Epidermal melanocyte (primary cell): ENCODE measurements around the gene MAP3K2.

Experiments used
- DNase-seq: peaks from one replicate; pipeline ENCODE4 v3.0.0; 2011; ENCODE audit warnings: low spot score; ENCODE audit not compliant: insufficient read length

Gene MAP3K2

DNA sequence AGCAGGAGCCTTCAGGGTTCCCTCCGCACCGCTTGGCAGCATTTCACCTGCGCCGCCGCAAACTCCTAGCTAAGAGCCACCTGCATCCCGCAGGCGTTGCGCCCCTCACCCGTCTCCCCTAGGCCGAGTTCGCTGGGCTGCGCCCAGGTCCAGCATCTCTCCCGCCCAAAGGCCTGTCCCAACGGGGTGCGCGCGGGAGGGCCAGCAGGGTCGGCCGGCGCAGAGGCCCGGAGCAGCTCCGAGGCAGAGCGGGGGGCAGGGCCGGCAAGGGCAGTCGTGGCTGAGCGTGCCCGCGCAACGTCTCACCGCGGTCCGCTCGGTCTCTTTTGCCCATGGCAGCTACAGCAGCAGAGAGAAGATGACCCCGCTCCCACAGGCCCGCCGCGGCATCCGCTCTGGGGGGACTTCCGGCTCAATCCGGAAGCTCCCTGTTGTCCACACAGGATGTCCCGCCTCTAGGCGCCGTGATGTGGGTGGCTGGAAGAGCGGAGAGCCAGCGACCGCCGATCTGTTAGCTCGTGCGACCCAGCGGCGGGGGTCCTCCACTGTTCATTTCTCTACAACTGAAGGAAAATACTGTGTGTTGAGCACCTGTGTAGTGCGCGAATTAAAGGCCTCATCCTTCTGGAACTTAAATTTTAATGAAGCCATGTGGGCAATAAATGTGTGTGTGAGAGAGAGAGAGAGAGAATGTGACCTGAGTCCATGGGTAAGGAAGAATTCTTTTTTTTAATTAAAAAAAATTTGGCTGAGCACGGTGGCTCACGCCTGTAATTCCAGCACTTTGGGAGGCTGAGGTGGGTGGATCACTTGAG lies 93.8 kb downstream of the MAP3K2 start, which contains the start of gene ERCC3:
ERCC3 (minus strand) TSS at position 397 of the 815 bp plus-strand sequence; CDS start at position 334, 63 bp downstream.
- peak; percentile 85 for DNase-seq

DNA sequence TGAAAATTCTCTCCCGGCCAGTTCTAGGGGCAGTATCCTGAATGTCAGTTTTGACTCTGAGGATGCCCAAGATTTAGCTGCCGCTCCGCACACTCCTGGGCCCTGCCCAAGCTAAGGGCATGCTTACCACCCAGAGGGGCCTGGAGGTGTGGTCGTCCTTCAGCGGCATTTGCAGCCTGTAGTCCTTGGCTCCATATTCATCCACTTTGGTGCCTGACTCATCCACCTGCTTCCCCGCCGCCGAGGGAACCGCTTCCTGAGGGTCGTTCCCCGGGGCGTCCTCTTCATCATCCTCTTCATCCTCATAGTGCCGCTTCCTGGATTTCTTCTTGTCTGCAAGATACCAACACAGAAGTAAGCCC lies 94.4 kb downstream of the MAP3K2 start:
- DNase-seq: no peak

DNA sequence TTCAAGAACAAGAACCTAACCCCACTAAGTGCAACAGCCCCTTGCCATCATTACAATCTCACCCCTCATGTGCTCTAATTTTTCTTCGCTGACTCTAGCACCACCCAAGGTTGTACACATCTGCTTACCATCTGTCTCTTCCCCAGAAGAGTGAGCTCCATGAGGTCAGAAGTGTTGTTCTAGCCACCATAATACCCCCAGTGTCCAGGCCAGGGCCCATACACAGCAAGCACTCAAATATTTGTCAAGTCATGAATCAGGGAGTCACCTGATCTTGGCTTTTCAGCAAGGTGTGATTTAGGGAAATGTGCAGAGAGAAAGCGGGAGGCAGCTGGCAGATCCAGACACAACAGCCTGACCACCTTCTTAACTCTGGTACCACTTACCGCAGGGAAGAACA lies 99.5 kb downstream of the MAP3K2 start:
- DNase-seq: no peak

- DNase-seq: no peak
Measured at GRCh38 chr2:127283275-127283674, 104.5 kb downstream of the MAP3K2 start.

GRCh38 chr2:127280693-127281092 lies 107.1 kb downstream of the MAP3K2 start:
- DNase-seq: no peak

DNA sequence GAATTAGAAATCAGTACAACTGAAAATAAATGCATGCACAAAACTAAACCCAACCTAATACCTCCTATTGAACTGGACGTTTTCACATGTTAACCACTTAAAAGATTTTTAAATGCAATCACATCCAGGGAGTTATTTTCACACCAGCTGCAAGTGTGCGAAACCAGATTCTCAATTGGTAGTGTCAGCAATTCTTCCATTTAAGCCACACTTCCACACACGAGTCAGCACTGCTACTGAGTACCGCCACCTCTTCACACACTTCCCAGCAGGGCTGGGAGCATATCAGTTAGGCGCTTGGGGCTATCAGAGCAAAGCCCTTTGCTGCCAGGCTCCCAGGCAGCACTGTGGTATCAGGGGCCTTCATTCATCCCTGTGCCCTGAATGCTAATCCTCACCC lies 108.0 kb downstream of the MAP3K2 start:
- no peak for DNase-seq

GRCh38 chr2:127278959-127279358 lies 108.8 kb downstream of the MAP3K2 start:
- no peak for DNase-seq

- no peak for DNase-seq
Measured at GRCh38 chr2:127277028-127277427, 110.7 kb downstream of the MAP3K2 start.

DNA sequence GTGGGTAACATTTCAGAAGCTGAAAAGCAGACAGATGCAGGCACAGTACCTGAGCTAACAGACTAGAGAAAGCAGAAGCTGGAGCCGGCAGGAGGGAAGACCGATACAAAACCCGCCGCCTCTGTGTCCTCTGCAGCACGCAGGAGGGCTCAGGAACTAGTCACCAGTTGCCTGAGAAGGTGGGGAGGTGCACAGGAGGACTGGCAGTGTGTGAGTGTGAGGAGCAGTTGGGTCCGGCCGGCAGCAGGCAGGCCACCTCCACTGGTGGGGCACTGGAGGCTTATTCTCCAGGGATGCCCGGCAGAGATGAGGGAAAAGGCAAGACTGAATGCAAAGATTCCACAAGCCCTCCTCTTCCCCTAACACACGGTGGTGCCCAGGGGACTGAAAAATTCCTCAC lies 112.0 kb downstream of the MAP3K2 start:
- no peak for DNase-seq

- DNase-seq: no peak
Measured at GRCh38 chr2:127275356-127275755, 112.4 kb downstream of the MAP3K2 start.

- no peak for DNase-seq
Measured at GRCh38 chr2:127270663-127271062, 117.1 kb downstream of the MAP3K2 start.

- DNase-seq: no peak
Measured at GRCh38 chr2:127261804-127262406, 125.9 kb downstream of the MAP3K2 start.

GRCh38 chr2:127259355-127259754 lies 128.4 kb downstream of the MAP3K2 start:
- no peak for DNase-seq

DNA sequence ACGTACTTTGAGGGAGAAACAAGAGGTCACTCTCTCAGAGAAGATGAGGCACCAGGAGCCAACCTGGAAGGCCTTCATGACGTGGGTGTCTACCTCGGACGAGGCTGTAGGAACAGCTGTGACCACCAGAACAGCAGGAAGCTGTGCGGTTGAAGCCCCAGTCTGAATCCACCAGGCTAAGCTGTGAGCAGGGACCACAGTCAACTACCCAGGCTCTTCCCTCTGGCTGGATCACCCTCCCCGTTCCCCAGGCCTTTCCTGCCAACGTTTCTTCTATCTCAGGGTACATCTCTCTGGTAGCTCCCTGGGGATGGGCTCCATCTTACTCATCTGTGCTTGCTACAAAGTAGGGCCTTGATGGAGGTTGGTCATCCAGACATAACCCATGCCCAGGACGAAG lies 130.9 kb downstream of the MAP3K2 start:
- no peak for DNase-seq

DNA sequence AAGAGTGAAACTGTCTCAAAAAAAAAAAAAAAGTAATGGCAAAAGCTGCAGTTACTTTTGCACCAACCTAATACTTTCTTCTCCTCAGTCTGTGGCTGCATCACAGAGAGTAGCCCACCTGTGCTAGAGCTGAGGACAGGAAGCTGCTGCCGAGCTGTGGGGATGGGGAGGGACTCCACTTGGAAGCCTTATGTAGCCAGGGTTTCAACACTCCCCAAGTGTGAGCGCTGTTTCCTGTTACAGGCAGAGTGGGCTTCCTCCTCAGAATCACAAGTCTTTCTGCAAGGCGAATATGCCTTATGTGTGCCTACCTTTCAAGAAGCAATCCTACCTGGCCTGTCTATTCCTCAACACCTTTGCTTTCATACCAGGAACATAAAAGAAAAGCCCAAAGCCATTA lies 131.4 kb downstream of the MAP3K2 start:
- no peak for DNase-seq

- DNase-seq: no peak
Measured at GRCh38 chr2:127255721-127256120, 132.1 kb downstream of the MAP3K2 start.

GRCh38 chr2:127255146-127255545 lies 132.6 kb downstream of the MAP3K2 start:
- DNase-seq: peak; percentile 70

DNA sequence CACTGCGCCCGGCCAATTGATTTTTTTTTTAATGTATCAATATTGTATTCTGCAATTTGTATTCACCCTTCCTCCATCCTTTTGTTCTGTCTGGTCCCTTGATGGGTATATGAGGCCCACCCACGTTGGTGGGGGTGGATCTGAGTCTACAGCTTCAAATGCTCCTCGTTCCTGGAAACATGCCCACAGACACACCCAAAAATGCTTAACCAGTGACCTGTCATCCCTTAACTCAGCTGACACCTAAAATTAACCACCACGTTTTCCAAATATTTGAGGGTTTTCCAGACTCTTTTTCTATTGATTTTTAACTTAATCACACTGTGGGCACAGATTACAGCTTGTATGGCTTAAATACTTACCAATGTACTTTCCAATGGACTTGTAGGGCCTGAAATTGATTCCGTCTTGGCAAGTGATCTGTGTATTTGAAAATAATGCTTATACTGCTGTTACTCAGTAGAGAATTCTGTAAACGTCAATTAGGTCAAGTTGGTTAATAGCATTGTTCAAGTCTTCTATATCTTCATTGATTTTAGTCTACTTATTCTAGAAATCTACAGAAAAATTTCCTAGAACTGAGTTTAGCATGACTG lies 133.3 kb downstream of the MAP3K2 start:
- DNase-seq: no peak
